Endothelial cell of umbilical vein (primary cell): ENCODE measurements around the gene PSMD13. TPM values are rescaled to one million over a fixed set of nuclear protein-coding genes. Genes with fewer than 3 reads are reported as not detected.

Source experiments
- BruUV-seq: library from RNA; stranded (reverse); fragments of 400-500 nt; replicated peaks from 2 replicates; lab custom pipeline; 2021; lab: Mats Ljungman, UMichigan
- CTCF ChIA-PET: fragments of 300-600, 350-600 bp; sonication (Branson Sonifier 250); formaldehyde crosslinking; loops from one replicate; lab custom pipeline; 2021; ENCODE audit warnings: antibody characterized with exemption, inconsistent platforms; lab: Charles Lee
- POLR2A ChIA-PET: fragments of 300-600, 350-600 bp; sonication (Branson Sonifier 250); formaldehyde crosslinking; loops from one replicate; lab custom pipeline; 2021; ENCODE audit warnings: antibody characterized with exemption, inconsistent platforms; lab: Charles Lee
- DNase-seq: peaks from one replicate; pipeline ENCODE4 v3.0.0-alpha.2; 2011; ENCODE audit warnings: low read depth, low spot score
- FAIRE-seq: peaks from 2 replicates; lab custom pipeline; 2011; peaks lifted over from hg19 to GRCh38; lab: Jason Lieb, UNC
- H2AFZ ChIP-seq: 2 replicates; pipeline ENCODE4 v1.6.0; 2012; ENCODE audit warnings: low read depth, low read length, control low read depth, inconsistent platforms
- H3K27ac ChIP-seq: 2 replicates; pipeline ENCODE4 v1.5.1; 2011; ENCODE audit warnings: low read depth, mild to moderate bottlenecking, control low read depth, low read length, moderate library complexity; ENCODE audit not compliant: insufficient read depth
- H3K27me3 ChIP-seq, 2 experiments: 2 replicates each; pipeline versions ENCODE4 v1.6.0 to v1.6.1; 2011; ENCODE audit warnings: low read length in 2 of 2, mixed read lengths in 1 of 2; ENCODE audit not compliant: control insufficient read depth in 2 of 2, insufficient read depth in 2 of 2
- H3K36me3 ChIP-seq, 2 experiments: 2 replicates in 1 of 2; 3 replicates in 1 of 2; pipeline ENCODE4 v1.5.1; 2011; ENCODE audit warnings: low read length in 2 of 2, mild to moderate bottlenecking in 1 of 2, moderate library complexity in 1 of 2; ENCODE audit not compliant: control insufficient read depth in 2 of 2, insufficient read depth in 2 of 2; ENCODE audit errors: extremely low read depth in 1 of 2
- H3K4me1 ChIP-seq: 3 replicates; pipeline ENCODE4 v1.5.1; 2011; ENCODE audit warnings: mild to moderate bottlenecking, low read length; ENCODE audit not compliant: control insufficient read depth, insufficient read depth; ENCODE audit errors: extremely low read depth
- H3K4me2 ChIP-seq: 2 replicates; pipeline ENCODE4 v1.6.1; 2011; ENCODE audit warnings: low read length, control low read depth, mixed read lengths; ENCODE audit not compliant: insufficient read depth
- H3K4me3 ChIP-seq, 3 experiments: fragments of 200-600 bp in 1 of 3; sonication (generic), shearing (Covaris generic) in 1 of 3; replicated peaks in 1 of 3; 2 replicates each; pipeline ENCODE4 v1.5.1; 2011 to 2016; ENCODE audit warnings: control low read depth in 3 of 3, low read length in 3 of 3, mild to moderate bottlenecking in 2 of 3, inconsistent platforms in 1 of 3, low read depth in 1 of 3, moderate library complexity in 1 of 3; ENCODE audit not compliant: insufficient read depth in 1 of 3
- H3K79me2 ChIP-seq: 2 replicates; pipeline ENCODE4 v1.6.0; 2012; ENCODE audit warnings: low read length, inconsistent platforms; ENCODE audit not compliant: control insufficient read depth, insufficient read depth
- H3K9ac ChIP-seq: replicated peaks from 2 replicates; pipeline ENCODE3; 2011; ENCODE audit warnings: low read length, control low read depth; ENCODE audit not compliant: insufficient read depth; ENCODE audit errors: extremely low read depth
- H3K9me1 ChIP-seq: replicated peaks from 3 replicates; pipeline ENCODE4 v1.6.0; 2011; ENCODE audit warnings: mild to moderate bottlenecking, low read length; ENCODE audit not compliant: control insufficient read depth, insufficient read depth; ENCODE audit errors: extremely low read depth
- H3K9me3 ChIP-seq: replicated peaks from 2 replicates; pipeline ENCODE4 v1.5.1; 2012; ENCODE audit warnings: low read length, inconsistent platforms; ENCODE audit not compliant: control insufficient read depth, insufficient read depth
- H4K20me1 ChIP-seq: replicated peaks from 2 replicates; pipeline ENCODE3; 2011; ENCODE audit warnings: mild to moderate bottlenecking, low read length; ENCODE audit not compliant: control insufficient read depth, insufficient read depth; ENCODE audit errors: extremely low read depth
- EZH2 ChIP-seq: IDR thresholded peaks from 2 replicates; pipeline ENCODE4 v1.6.1; 2012; ENCODE audit warnings: borderline replicate concordance, low read depth, mild to moderate bottlenecking, moderate library complexity, low read length, inconsistent platforms; ENCODE audit not compliant: severe bottlenecking
- JUN ChIP-seq: IDR thresholded peaks from 2 replicates; pipeline ENCODE4 v1.6.1; 2011; ENCODE audit warnings: borderline replicate concordance, low read depth; ENCODE audit not compliant: insufficient read length, insufficient read depth
- POLR2A ChIP-seq: IDR thresholded peaks from 2 replicates; pipeline ENCODE4 v1.6.1; 2012; ENCODE audit warnings: low read depth, mild to moderate bottlenecking, control low read depth, low read length
- POLR2AphosphoS5 ChIP-seq: IDR thresholded peaks from 2 replicates; pipeline ENCODE4 v1.6.1; 2012; ENCODE audit warnings: low read depth, mild to moderate bottlenecking, control low read depth, low read length, moderate library complexity; ENCODE audit not compliant: insufficient read depth
- dilution Hi-C: fragments of 300-500 bp; cut with MboI; formaldehyde crosslinking; loops from one replicate; pipeline ENCODE4 v1.15.0; 2019; ENCODE audit warnings: low sequenced_read_pairs; ENCODE audit not compliant: extremely low pct_ligation_motif_present
- intact Hi-C: fragments of 100-400 bp; cut with micrococcal nuclease; formaldehyde crosslinking; loops from one replicate; pipeline ENCODE4 v1.10.0; 2022
- polyA plus RNA-seq, 4 experiments: library from polyadenylated mRNA; depleted of rRNA in 3 of 4; stranded (reverse) in 3 of 4; unstranded in 1 of 4; fragments of >200 nt; gene quantifications; 2 replicates each; pipeline versions ENCODE4 v1.2.1 to v1.2.3, GENCODE V29; 2011 to 2012; ENCODE audit warnings: missing spikeins in 1 of 4
- total RNA-seq: library from RNA; stranded (reverse); gene quantifications from 2 replicates; pipeline ENCODE4 v1.2.3, GENCODE V29; 2021

Gene PSMD13
- total and polyA plus RNA-seq, 2 donors (not counting 3 experiments of a cell fraction or from before 2014, with no cell fraction given) = 168 to 214 TPM

DNA sequence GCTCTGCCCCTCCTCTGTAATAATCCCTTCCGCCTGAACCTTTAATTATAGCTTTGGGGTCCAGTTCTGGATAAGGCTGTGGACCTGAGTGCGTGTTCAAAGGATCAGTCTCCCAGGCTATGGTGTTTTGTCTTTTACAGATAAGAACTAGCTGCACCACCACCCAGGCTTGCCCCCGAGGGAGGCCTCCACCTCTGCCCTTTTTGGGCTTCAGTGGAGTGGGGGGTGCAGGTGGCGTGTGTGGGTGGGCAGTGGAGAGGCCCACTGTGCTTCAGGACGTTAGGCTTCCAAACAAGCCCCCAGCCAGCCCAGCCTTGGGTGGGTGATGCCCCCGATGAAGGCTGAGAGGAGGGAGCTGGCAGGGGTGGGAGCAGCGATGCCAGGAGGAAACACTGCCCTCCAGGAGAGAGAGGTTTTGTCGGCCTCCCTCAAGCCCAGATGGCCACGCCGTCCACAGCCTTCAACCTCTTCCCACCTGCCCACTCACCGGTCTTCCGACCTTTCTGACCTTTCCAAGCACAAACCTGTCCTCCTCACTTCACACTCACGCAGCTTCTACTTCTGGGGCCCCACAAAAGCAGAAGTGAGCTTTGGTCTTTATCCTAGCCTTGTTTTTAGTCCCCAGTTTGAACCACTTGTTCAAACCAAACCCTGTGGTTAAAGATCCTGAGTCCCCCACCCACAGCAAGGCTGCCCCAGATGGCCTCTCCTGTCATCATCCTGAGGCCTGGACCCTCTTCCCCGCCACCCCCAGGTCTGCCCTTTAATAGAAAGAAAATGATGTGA, 20.4 kb downstream of the PSMD13 start:
- Histone ChIP-seq H3K4me2 (no peak overlapping the region), H3K9me3 (no peaks in the 10 kb centered on the region), H3K27ac (no peak overlapping the region), H3K4me1 (no peaks in the 10 kb centered on the region), H3K4me3 (no peak overlapping the region), H3K27me3 (no peaks in the 10 kb centered on the region), H3K9me1 (no peaks in the 10 kb centered on the region), H3K36me3 (peaks cover 4 to 15% of the 10 kb centered on the region in 2 experiments), H3K9ac (no peak overlapping the region), H2AFZ (no peak overlapping the region), H4K20me1 (no peaks in the 10 kb centered on the region), H3K79me2 (no peaks in the 10 kb centered on the region)
- TF ChIP-seq POLR2A = no peak
- no peak for TF ChIP-seq JUN
- no peak for TF ChIP-seq EZH2
- CTCF ChIA-PET = no interaction called here
- dilution Hi-C loops (no loop called here), intact Hi-C loops (no loop called here)
- DNase-seq (no peak), FAIRE-seq (no peak)
- POLR2A ChIA-PET = no interaction called here
- no TSS peak for BruUV-seq

DNA sequence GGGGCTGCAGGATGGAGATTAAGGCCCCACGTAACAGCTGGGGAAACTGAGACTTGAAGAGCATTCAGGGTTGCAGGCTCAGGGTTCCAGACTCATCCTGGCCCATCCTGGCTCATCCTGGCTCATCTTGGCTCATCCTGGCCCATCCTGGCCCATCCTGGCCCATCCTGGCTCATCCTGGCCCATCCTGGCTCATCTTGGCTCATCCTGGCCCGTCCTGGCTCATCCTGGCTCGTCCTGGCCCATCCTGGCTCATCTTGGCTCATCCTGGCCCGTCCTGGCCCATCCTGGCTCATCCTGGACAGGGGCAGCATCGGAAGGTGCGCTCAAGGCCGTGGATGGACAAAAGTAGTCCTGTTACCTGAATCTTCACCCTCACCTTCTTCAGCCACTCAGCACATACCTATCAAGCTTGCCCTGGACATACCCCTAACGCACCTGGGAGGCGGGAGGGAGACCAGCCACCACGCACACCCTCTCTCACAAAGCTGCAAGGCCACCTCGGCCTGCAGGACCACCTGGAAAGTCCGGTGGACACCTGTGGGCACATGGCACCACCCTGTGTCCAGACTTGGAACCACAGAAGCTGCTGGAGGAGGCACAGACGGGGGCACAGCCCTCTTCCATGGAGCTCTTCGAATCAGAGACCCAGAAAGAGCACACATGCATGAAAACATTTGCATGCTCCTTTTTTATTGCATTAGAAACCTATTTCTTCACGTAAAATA, 21.2 kb downstream of the PSMD13 start:
- intact Hi-C loops (no loop called here), dilution Hi-C loops (no loop called here)
- H4K20me1 ChIP-seq = no peaks in the 10 kb centered on the region
- H3K9me3 ChIP-seq = no peaks in the 10 kb centered on the region
- FAIRE-seq = no peak
- peaks cover 4 to 8% of the 10 kb centered on the region in 2 experiments for H3K36me3 ChIP-seq
- no TSS peak for BruUV-seq
- POLR2A ChIA-PET = no interaction called here
- H3K27ac ChIP-seq = no peak overlapping the region
- H3K27me3 ChIP-seq = no peaks in the 10 kb centered on the region
- H3K9ac ChIP-seq = no peak overlapping the region
- no peaks in the 10 kb centered on the region for H3K79me2 ChIP-seq
- no peak for TF ChIP-seq POLR2AphosphoS5
- H3K4me2 ChIP-seq = no peak overlapping the region
- H3K4me1 ChIP-seq = no peaks in the 10 kb centered on the region
- DNase-seq = no peak
- CTCF ChIA-PET = interaction anchor here (0.9 to 1.5 kb wide), 2 partner anchors 24 to 104 kb away, joined by 3 to 4 read pairs; no protein-coding TSS in a partner anchor
- H3K4me3 ChIP-seq = no peak overlapping the region
- H3K9me1 ChIP-seq = no peaks in the 10 kb centered on the region
- H2AFZ ChIP-seq = no peak overlapping the region
